ENCODE results near the gene GARIN5B.

The GARIN5B gene

GRCh38 chr19:55389386-55390317 is 26.6 kb upstream of the GARIN5B start:
- DNase-seq (ENCODE audit: low read depth, low spot score) = no peak

DNA sequence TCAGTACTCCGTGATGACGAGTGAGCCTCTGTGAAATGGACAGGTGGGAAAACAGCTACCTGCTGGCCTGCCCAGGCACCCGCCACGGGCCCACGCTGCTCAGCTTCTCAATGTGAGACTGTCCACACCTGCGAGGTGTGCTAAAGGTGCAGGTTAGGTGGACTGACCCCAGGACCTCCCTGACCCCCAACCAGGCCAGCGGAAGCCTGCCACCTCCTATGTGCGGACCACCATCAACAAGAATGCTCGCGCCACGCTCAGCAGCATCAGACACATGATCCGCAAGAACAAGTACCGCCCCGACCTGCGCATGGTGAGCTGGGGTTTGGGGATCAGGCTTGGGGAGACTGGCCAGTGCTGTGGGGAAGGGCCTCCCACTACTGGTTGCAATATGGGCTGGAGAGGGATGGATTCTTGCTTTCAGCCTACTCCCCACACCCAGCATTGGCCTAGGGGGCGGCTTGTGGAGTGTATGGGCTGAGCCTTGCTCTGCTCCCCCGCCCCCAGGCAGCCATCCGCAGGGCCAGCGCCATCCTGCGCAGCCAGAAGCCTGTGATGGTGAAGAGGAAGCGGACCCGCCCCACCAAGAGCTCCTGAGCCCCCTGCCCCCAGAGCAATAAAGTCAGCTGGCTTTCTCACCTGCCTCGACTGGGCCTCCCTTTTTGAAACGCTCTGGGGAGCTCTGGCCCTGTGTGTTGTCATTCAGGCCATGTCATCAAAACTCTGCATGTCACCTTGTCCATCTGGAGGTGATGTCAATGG is 24.9 kb upstream of the GARIN5B start:
- DNase-seq (ENCODE audit: low read depth, low spot score) = no peak

DNA sequence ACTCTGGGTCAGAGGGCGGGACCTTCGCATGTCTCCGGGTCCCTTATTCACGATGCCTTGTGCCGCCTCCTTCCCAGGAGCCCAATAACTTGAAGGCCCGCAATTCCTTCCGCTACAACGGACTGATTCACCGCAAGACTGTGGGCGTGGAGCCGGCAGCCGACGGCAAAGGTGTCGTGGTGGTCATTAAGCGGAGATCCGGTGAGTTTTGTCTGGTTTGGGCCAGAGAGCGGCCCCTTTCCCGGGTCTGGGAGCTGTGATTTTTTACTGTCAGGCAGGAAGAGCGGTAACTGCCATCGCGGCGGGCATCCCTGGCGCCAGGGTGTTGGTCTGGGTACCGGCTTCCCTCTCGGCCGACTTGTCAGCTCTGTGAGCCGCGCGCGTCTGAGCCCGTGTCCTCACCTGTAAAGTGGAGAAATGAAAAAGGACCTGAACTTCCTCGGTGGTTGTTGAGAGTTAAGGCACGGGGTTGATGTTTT is 23.5 kb upstream of the GARIN5B start:
- DNase-seq (ENCODE audit: low read depth, low spot score) = no peak

- peak; percentile 93 for DNase-seq (ENCODE audit: low read depth, low spot score)
These were observed 22.8 kb upstream of the GARIN5B start, which contains the start of gene RPL28 for GRCh38 chr19:55385724-55386492. Gene RPL28, plus strand, starts transcription at chr19:55385932. Its CDS starts 426 bp downstream, at chr19:55386358.

GRCh38 chr19:55384920-55385723 is 22.1 kb upstream of the GARIN5B start:
- DNase-seq (ENCODE audit: low read depth, low spot score) = peak; percentile 87

DNA sequence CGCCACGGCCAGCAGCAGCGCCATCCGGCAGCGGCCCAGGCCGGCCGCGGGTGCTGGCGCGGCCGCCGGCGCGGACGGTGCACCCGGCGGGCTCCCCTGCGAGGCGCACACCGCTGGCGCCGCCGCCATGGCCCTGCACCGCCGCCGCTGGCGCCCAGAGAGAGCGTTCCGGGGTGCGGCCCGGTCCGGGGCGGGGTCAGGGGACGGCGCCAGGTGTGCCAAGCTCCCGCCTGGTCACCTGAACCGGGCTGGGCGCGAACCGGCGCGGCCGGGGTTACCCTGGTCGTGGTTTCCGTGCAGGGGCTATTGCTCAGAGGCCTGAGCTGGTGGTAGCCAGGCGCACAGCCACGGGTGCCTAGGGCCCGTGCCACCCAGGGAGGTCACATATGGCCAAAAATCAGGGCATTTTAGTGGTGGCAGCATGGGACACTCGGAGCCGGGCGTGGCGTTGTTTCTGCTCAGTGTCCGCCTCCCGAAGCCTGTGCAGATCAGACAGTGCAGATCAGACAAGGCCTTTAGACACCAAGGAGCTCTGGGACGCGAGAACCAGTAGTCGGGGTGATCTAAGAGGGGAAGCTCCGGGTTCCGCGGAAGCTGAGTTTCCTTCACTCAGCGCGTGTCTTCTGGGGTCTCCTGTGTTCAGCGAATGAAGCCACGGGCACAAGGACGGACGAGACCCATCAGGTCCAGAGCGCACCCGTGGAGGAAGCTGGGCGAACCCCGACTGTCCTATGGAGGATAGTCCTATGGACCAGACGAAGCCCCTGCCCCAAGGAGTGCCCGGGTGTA is 21.3 kb upstream of the GARIN5B start, which contains the start of gene TMEM238:
TMEM238 (minus strand) TSS at position 162 of the 789 bp plus-strand sequence; CDS start at position 129, 33 bp downstream.
- no peak for DNase-seq (ENCODE audit: low read depth, low spot score)

GRCh38 chr19:55383279-55384130 is 20.4 kb upstream of the GARIN5B start:
- no peak for DNase-seq (ENCODE audit: low read depth, low spot score)

DNA sequence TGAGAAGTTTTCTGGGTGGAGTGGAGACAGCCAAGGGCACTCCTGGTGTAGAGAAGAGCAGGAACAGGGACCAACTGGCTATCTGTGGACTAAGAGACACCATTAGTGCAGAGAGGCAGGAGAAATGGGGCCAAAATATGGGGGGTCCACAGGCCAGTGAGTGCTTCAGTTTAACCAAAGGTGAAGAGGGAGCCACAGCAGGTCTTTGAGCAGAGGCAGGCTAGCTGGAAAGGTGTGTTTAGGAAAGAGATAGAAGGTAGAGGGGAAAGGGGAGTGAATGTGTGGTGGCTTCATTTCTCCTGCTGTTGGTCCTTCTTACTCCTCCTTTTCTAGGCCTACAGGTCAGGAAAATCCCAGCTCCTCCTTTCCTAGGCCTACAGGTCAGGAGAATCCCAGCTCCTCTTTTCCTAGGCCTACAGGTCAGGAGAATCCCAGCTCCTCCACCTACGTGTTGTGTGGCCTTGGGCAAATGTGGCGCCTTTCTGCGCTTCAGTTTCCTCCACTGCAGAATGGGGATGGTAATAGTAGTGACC is 19.5 kb upstream of the GARIN5B start:
- DNase-seq (ENCODE audit: low read depth, low spot score) = no peak

DNA sequence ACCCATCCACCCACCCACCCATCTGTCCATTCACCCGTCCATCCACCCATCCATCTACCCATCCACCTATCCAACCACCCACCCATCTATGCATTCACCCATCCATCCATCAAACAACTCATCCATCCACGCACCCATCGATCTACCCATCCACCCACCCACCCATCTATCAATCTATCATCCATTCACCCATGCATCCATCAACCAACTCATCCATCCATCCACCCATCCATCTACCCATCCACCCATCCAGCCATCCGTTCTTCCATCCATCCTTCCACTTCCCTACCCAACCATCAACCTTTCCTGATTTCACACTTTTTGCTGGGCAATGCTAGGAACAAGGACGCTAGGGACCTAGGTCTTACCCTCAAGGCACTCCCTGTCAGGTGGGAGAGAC is 19.0 kb upstream of the GARIN5B start:
- no peak for DNase-seq (ENCODE audit: low read depth, low spot score)

- no peak for DNase-seq (ENCODE audit: low read depth, low spot score)
These were observed 16.1 kb upstream of the GARIN5B start for GRCh38 chr19:55379174-55379573.

DNA sequence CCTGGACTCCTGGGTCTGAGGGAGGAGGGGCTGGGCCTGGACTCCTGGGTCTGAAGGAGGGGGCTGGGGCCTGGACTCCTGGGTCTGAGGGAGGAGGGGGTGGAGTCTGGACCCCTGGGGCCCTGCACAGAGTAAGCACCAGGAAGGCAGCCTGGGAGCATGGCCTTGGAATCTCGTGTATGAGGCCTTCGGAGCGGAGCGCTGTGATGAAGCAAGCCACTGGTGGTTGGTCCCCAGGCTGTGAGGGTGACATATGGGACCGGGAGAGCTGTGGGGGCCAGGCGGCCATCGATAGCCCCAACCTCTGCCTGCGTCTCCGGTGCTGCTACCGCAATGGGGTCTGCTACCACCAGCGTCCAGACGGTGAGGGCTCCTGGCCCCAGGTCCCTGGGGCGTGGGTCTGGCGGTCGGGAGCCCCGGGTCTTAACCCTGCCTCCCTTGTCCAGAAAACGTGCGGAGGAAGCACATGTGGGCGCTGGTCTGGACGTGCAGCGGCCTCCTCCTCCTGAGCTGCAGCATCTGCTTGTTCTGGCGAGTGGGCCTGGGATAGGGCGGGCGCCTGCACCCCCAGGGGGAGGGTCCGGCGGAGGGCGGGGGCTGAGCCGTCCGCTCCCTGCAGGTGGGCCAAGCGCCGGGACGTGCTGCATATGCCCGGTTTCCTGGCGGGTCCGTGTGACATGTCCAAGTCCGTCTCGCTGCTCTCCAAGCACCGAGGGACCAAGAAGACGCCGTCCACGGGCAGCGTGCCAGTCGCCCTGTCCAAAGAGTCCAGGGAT is 14.5 kb upstream of the GARIN5B start:
- no peak for DNase-seq (ENCODE audit: low read depth, low spot score)

DNA sequence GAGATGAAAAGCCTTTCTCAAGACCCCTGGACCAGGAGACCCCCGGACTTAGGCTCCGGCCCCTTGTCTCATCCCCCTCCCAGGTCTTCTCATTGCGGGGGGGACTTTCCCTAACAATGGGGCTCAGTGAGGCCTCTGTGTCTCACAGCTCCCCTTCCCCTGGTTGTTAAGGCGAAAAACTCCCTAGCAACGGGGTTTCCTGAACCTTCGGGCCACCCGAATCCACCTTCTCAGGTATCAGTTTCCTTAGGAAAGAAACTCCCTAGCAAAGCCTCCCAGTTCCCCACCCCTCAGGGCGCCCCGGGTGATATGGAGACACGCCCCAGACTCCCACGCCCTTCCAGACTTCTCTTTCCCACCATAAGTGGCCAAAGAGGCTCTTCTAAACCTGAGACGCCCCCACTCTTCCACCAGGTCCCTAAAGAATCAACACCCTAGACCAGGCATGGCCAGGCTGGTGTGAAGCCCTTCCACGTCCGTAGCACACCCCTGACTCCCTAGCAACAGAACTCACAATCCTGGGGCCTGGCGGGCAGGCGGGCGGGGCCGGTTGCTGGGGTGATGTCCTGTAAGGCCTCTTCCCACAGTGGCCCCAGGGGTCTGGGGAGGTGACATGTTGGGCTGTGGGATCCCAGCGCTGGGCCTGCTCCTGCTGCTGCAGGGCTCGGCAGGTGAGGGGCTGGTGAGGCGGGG is 13.3 kb upstream of the GARIN5B start, which contains the start of gene TMEM190:
TMEM190 (plus strand) TSS at position 586 of the 693 bp plus-strand sequence; CDS start at position 614, 28 bp downstream.
- no peak for DNase-seq (ENCODE audit: low read depth, low spot score)

- no peak for DNase-seq (ENCODE audit: low read depth, low spot score)
These were observed 11.1 kb upstream of the GARIN5B start for GRCh38 chr19:55373993-55374757.

GRCh38 chr19:55373306-55373992 is 10.4 kb upstream of the GARIN5B start:
- no peak for DNase-seq (ENCODE audit: low read depth, low spot score)

DNA sequence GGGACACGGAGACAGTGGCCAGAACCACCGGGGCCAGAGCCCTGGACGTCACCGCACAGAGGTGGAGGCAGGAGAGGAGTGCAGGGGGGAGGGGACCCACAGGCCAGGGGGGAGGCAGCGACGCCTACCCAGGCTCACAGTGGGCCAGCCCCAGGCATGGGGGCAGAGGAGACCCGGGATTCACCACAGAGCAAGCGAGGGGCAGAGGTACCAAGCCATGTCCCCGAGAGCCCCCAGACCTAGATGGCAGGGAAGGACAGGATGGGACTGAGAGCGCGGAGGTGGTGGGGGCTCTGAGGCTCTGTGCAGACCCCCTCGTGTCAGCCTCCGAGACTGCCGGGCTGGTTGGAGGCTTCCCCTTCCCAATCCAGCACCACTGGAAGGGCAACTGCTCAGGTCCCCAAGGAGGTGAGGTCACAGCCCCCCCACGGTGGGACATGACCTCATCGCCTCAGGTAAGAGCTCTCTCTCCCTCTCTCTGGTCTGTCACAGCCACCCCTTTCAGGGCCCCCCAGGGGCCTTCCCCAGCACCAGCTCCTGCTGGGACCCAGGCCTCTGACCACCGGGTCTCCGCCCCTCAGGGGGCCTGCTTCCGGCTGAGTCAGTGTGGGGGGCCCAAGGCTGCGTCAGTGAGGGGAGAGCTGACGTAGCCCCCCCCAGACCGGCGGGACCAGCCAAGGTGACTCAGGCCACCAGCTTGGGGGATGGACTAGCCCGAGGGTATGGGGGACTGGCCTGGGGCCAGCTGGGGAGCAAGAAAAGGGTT is 9.4 kb upstream of the GARIN5B start:
- DNase-seq (ENCODE audit: low read depth, low spot score) = no peak

Measured in smooth muscle cell of the brain vasculature (primary cell).